Body of pancreas (tissue), 4 donors: Measurements from ENCODE around the gene MRRF.

Source experiments
- POLR2A ChIP-seq, 3 donors: fragments of 450-650 bp; IDR thresholded peaks; one replicate each; pipeline ENCODE4 v1.6.1; 2016; ENCODE audit warnings: antibody characterized with exemption in 3 of 3, mild to moderate bottlenecking in 2 of 3
- TF ChIP-seq, protein P1 (sequence below), 7 experiments: fragments of 450-650 bp in 4 of 7; fragments of 200-600 bp in 3 of 7; sonication (generic) in 3 of 7; IDR thresholded peaks; one replicate each; pipeline ENCODE4 v1.5.1; 2016 to 2019; ENCODE audit warnings: antibody characterized with exemption in 7 of 7

DNA sequence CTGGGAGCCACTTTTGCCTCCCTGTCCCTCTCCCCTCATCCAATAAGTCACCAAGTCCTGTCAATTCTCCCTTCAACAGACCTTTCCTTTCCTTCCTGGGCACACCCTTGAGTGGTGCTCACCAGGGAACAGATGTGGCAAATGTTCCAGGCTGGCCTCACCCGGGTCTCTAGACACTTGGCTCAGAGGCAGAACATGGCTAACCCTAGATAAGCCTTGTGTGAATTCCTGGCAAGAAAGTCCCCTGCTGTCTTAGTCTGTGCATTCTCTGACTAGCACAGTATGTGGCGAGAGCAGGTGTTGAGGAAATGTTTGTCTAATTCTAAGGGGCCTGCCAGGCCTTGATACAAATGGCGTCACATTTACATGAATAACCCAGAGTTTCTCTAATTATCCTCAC, 64.9 kb downstream of the MRRF start:
- TF ChIP-seq, protein P1, sequence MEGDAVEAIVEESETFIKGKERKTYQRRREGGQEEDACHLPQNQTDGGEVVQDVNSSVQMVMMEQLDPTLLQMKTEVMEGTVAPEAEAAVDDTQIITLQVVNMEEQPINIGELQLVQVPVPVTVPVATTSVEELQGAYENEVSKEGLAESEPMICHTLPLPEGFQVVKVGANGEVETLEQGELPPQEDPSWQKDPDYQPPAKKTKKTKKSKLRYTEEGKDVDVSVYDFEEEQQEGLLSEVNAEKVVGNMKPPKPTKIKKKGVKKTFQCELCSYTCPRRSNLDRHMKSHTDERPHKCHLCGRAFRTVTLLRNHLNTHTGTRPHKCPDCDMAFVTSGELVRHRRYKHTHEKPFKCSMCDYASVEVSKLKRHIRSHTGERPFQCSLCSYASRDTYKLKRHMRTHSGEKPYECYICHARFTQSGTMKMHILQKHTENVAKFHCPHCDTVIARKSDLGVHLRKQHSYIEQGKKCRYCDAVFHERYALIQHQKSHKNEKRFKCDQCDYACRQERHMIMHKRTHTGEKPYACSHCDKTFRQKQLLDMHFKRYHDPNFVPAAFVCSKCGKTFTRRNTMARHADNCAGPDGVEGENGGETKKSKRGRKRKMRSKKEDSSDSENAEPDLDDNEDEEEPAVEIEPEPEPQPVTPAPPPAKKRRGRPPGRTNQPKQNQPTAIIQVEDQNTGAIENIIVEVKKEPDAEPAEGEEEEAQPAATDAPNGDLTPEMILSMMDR (IDR thresholded peaks at IDR 0.05) = no peak
- no peak for TF ChIP-seq POLR2A (IDR thresholded peaks at IDR 0.05)
